HG02623 (cell line): ENCODE measurements around the gene LILRA1.
"Not testable (repeated sequence)": the region's sequence is repeated elsewhere in the genome, so short reads cannot be mapped to it uniquely, and the experiment has no call there.

Source experiments
- ATAC-seq: cut with Tn5 transposase; IDR thresholded peaks from one replicate; pipeline ENCODE4 v1.9.1; 2021; ENCODE audit warnings: moderate library complexity; ENCODE audit not compliant: unreplicated experiment

Gene LILRA1

GRCh38 chr19:54624234-54624633 is 30.8 kb downstream of the LILRA1 start:
- ATAC-seq: not testable (repeated sequence)

GRCh38 chr19:54624934-54625730 is 31.7 kb downstream of the LILRA1 start:
- not testable (repeated sequence) for ATAC-seq

- ATAC-seq: no peak
Observed at GRCh38 chr19:54626757-54627156, 33.3 kb downstream of the LILRA1 start.

GRCh38 chr19:54627912-54628311 is 34.5 kb downstream of the LILRA1 start:
- ATAC-seq: not testable (repeated sequence)

GRCh38 chr19:54630262-54630661 is 36.8 kb downstream of the LILRA1 start, which contains the start of gene LILRB1:
Gene LILRB1, plus strand, starts transcription at chr19:54630484. Its CDS starts 590 bp downstream, at chr19:54631074.
- not testable (repeated sequence) for ATAC-seq

GRCh38 chr19:54630782-54631181 is 37.4 kb downstream of the LILRA1 start:
- ATAC-seq: no peak

GRCh38 chr19:54631489-54632337 is 38.3 kb downstream of the LILRA1 start:
- not testable (repeated sequence) for ATAC-seq

- ATAC-seq: not testable (repeated sequence)
Observed at GRCh38 chr19:54632517-54632916, 39.1 kb downstream of the LILRA1 start.

GRCh38 chr19:54633401-54633800 is 40.0 kb downstream of the LILRA1 start:
- no peak for ATAC-seq

GRCh38 chr19:54636081-54636480 is 42.6 kb downstream of the LILRA1 start:
- ATAC-seq: not testable (repeated sequence)

- no peak for ATAC-seq
Observed at GRCh38 chr19:54638683-54639082, 45.3 kb downstream of the LILRA1 start.

GRCh38 chr19:54642953-54643352 is 49.5 kb downstream of the LILRA1 start:
- ATAC-seq: not testable (repeated sequence)

- not testable (repeated sequence) for ATAC-seq
Observed at GRCh38 chr19:54643583-54643982, 50.2 kb downstream of the LILRA1 start.

GRCh38 chr19:54644056-54644455 is 50.6 kb downstream of the LILRA1 start:
- no peak for ATAC-seq

- ATAC-seq: no peak
Observed at GRCh38 chr19:54646331-54646841, 53.0 kb downstream of the LILRA1 start.

- ATAC-seq: no peak
Observed at GRCh38 chr19:54648129-54648528, 54.7 kb downstream of the LILRA1 start.

- ATAC-seq: no peak
Observed at GRCh38 chr19:54650108-54650655, 56.8 kb downstream of the LILRA1 start.
